DND-41 (cell line): ENCODE data around the gene DNAH5.

ENCODE experiments used
- EZH2 ChIP-seq: IDR thresholded peaks from 3 replicates; pipeline ENCODE4 v1.6.1; 2012; ENCODE audit warnings: borderline replicate concordance, low read depth, mild to moderate bottlenecking, moderate library complexity, low read length, inconsistent platforms; ENCODE audit not compliant: severe bottlenecking
- TF ChIP-seq, protein P1 (sequence below): IDR thresholded peaks from 2 replicates; pipeline ENCODE4 v1.5.1; 2012; ENCODE audit warnings: borderline replicate concordance, low read length, moderate library complexity, mild to moderate bottlenecking; ENCODE audit not compliant: poor library complexity, severe bottlenecking; ENCODE audit errors: extremely low read depth

DNA sequence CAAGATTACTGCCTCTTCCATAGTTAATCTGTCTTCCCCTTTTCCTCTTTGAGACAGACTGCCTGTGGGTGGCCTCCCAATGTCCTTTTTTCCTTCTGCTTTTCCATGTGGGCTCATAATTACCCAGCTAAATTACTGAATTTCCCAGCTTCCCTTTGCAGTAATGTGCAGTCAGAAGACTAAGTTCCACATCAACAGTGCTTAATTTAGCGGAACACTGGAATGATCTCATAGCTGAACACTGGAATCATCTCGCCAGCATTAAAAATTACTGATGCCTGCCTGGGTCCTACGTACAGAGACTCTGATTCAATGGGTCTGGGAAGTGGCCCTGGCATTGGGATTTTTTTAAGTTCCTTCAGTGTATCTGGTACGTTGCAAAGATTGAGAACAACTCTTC, 84.3 kb downstream of the DNAH5 start:
- TF ChIP-seq, protein P1, sequence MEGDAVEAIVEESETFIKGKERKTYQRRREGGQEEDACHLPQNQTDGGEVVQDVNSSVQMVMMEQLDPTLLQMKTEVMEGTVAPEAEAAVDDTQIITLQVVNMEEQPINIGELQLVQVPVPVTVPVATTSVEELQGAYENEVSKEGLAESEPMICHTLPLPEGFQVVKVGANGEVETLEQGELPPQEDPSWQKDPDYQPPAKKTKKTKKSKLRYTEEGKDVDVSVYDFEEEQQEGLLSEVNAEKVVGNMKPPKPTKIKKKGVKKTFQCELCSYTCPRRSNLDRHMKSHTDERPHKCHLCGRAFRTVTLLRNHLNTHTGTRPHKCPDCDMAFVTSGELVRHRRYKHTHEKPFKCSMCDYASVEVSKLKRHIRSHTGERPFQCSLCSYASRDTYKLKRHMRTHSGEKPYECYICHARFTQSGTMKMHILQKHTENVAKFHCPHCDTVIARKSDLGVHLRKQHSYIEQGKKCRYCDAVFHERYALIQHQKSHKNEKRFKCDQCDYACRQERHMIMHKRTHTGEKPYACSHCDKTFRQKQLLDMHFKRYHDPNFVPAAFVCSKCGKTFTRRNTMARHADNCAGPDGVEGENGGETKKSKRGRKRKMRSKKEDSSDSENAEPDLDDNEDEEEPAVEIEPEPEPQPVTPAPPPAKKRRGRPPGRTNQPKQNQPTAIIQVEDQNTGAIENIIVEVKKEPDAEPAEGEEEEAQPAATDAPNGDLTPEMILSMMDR, result no peak
- TF ChIP-seq EZH2, result no peak
